ENCODE measurements around the gene SEPTIN2. TPM values are rescaled to one million over a fixed set of nuclear protein-coding genes. Genes with fewer than 3 reads are reported as not detected.

SEPTIN2 gene
- total RNA-seq, 1 experiment from 2014 or later = 342 TPM

DNA sequence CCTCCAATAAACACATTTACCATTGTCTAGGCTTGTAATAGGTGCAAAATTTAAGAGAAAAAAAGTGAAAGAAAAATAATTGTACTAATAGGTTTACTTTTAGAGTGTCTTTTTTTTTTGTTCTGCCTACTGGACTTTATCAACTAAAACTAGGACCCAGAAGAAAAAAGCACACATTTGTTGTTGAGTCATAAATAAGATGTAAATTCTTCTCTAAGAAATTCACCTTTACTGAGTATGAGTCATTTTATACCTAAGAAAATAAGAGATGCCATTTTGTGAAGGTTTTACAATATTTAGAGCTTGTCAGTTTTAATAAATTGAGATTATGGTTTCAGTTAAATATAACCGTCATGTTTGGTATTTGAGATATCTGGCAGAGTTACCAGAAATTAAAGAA is 59.6 kb downstream of the SEPTIN2 start:
- intact Hi-C loops (cut with micrococcal nuclease; ENCODE audit: unreplicated experiment) = no loop called here
- no peak for DNase-seq (ENCODE audit: low spot score)
- Histone ChIP-seq H3K9me3 (ENCODE audit: low read depth, low read length, poor library complexity, severe bottlenecking) (no peaks in the 10 kb centered on the region), H3K36me3 (ENCODE audit: insufficient read depth, low read length, poor library complexity, severe bottlenecking) (no peaks in the 10 kb centered on the region), H3K4me1 (ENCODE audit: insufficient read depth, low read length, poor library complexity, severe bottlenecking) (no peaks in the 10 kb centered on the region), H3K27ac (ENCODE audit: low read depth, low read length, poor library complexity, severe bottlenecking) (no peak overlapping the region), H3K27me3 (replicated peaks; ENCODE audit: insufficient read depth, low read depth, low read length, poor library complexity) (no peaks in the 10 kb centered on the region), H3K4me3 (ENCODE audit: low read depth, low read length, poor library complexity, severe bottlenecking) (no peak overlapping the region)
- TF ChIP-seq EZH2 (IDR thresholded peaks at IDR 0.05; ENCODE audit: borderline replicate concordance, low read depth, low read length, poor library complexity, severe bottlenecking) = no peak
- TF ChIP-seq, protein P1, sequence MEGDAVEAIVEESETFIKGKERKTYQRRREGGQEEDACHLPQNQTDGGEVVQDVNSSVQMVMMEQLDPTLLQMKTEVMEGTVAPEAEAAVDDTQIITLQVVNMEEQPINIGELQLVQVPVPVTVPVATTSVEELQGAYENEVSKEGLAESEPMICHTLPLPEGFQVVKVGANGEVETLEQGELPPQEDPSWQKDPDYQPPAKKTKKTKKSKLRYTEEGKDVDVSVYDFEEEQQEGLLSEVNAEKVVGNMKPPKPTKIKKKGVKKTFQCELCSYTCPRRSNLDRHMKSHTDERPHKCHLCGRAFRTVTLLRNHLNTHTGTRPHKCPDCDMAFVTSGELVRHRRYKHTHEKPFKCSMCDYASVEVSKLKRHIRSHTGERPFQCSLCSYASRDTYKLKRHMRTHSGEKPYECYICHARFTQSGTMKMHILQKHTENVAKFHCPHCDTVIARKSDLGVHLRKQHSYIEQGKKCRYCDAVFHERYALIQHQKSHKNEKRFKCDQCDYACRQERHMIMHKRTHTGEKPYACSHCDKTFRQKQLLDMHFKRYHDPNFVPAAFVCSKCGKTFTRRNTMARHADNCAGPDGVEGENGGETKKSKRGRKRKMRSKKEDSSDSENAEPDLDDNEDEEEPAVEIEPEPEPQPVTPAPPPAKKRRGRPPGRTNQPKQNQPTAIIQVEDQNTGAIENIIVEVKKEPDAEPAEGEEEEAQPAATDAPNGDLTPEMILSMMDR (conservative IDR thresholded peaks at IDR 0.05; ENCODE audit: low read depth, low read length) = no peak
- no TSS peak for BruUV-seq (replicated peaks)
- POLR2A ChIA-PET (ENCODE audit: low non-redundant PET) = no interaction called here
- CTCF ChIA-PET = no interaction called here

DNA sequence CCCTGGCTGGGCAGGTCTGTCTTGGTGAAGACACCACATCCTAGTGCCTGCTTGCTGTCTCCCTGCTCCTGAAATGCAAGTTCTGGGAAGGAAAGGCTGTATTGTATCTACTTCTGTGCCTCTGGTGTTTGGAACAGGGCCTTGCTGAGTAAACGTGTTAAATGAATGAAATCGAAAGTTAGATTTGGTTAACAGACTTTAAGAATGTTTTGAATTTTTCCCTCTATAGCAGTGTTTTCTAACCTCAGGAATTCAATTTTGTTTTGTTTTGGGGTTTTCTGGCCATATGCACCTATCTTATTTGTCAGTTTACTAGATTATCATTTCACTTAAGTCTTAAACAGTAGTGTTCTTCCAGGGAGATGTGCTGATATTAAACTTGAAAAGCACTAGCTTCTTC is 61.1 kb downstream of the SEPTIN2 start:
- no peak overlapping the region for H3K27ac ChIP-seq (ENCODE audit: low read depth, low read length, poor library complexity, severe bottlenecking)
- peaks cover 2% of the 10 kb centered on the region for H3K36me3 ChIP-seq (ENCODE audit: insufficient read depth, low read length, poor library complexity, severe bottlenecking)
- no peaks in the 10 kb centered on the region for H3K9me3 ChIP-seq (ENCODE audit: low read depth, low read length, poor library complexity, severe bottlenecking)
- H3K4me1 ChIP-seq (ENCODE audit: insufficient read depth, low read length, poor library complexity, severe bottlenecking) = no peaks in the 10 kb centered on the region
- H3K27me3 ChIP-seq (replicated peaks; ENCODE audit: insufficient read depth, low read depth, low read length, poor library complexity) = no peaks in the 10 kb centered on the region
- H3K4me3 ChIP-seq (ENCODE audit: low read depth, low read length, poor library complexity, severe bottlenecking) = no peak overlapping the region
- ChIA-PET POLR2A (ENCODE audit: low non-redundant PET) (interaction anchor here (0.7 kb wide), 1 partner anchor 310 kb away, joined by 6 read pairs; the partner anchor contains the start of gene DTYMK), CTCF (no interaction called here)
- intact Hi-C loops (cut with micrococcal nuclease; ENCODE audit: unreplicated experiment) = no loop called here
- no peak for DNase-seq (ENCODE audit: low spot score)
- no peak for TF ChIP-seq EZH2 (IDR thresholded peaks at IDR 0.05; ENCODE audit: borderline replicate concordance, low read depth, low read length, poor library complexity, severe bottlenecking)
- TF ChIP-seq, protein P1 (conservative IDR thresholded peaks at IDR 0.05; ENCODE audit: low read depth, low read length) = no peak
- BruUV-seq (replicated peaks) = no TSS peak

- ChIA-PET CTCF (no interaction called here), POLR2A (ENCODE audit: low non-redundant PET) (no interaction called here)
- no peak for DNase-seq (ENCODE audit: low spot score)
- H3K27ac ChIP-seq (ENCODE audit: low read depth, low read length, poor library complexity, severe bottlenecking) = no peak overlapping the region
- H3K4me3 ChIP-seq (ENCODE audit: low read depth, low read length, poor library complexity, severe bottlenecking) = no peak overlapping the region
- intact Hi-C loops (cut with micrococcal nuclease; ENCODE audit: unreplicated experiment) = no loop called here
- peaks cover 3% of the 10 kb centered on the region for H3K36me3 ChIP-seq (ENCODE audit: insufficient read depth, low read length, poor library complexity, severe bottlenecking)
- H3K9me3 ChIP-seq (ENCODE audit: low read depth, low read length, poor library complexity, severe bottlenecking) = no peaks in the 10 kb centered on the region
- no peak for TF ChIP-seq EZH2 (IDR thresholded peaks at IDR 0.05; ENCODE audit: borderline replicate concordance, low read depth, low read length, poor library complexity, severe bottlenecking)
- TF ChIP-seq, protein P1 (conservative IDR thresholded peaks at IDR 0.05; ENCODE audit: low read depth, low read length) = no peak
- no peaks in the 10 kb centered on the region for H3K4me1 ChIP-seq (ENCODE audit: insufficient read depth, low read length, poor library complexity, severe bottlenecking)
- H3K27me3 ChIP-seq (replicated peaks; ENCODE audit: insufficient read depth, low read depth, low read length, poor library complexity) = no peaks in the 10 kb centered on the region
- no TSS peak for BruUV-seq (replicated peaks)
Observed at GRCh38 chr2:241378816-241379215, 63.1 kb downstream of the SEPTIN2 start.

Data from A673 (cell line).